NCI-H510A (cell line): ENCODE data around the gene CHMP6.
A peak's percentile ranks its signal among the peaks of the same experiment; 100 is the strongest.
"Not testable (repeated sequence)": the region's sequence is repeated elsewhere in the genome, so short reads cannot be mapped to it uniquely, and the experiment has no call there.

ENCODE experiments used
- DNase-seq: peaks from one replicate; lab custom pipeline; 2025; lab: John Stamatoyannopoulos, UW

Gene CHMP6

DNA sequence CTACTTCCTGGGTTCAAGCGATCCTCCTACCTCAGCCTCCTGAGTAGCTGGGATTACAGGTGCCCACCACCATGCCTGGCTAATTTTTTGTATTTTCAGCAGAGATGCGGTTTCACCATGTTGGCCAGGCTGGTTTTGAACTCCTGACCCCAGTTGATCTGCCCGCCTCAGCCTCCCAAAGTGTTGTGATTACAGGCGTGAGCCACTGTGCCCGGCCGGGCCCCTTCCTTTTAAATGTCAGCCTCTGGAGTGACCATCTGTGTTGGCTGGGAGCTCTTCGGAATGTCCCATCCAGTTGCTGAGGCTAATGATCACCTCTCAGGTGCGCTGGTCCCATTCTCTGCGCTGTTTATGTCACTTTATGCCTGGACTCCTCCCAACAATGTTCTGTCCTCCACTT is 38.7 kb downstream of the CHMP6 start:
- not testable (repeated sequence) for DNase-seq

DNA sequence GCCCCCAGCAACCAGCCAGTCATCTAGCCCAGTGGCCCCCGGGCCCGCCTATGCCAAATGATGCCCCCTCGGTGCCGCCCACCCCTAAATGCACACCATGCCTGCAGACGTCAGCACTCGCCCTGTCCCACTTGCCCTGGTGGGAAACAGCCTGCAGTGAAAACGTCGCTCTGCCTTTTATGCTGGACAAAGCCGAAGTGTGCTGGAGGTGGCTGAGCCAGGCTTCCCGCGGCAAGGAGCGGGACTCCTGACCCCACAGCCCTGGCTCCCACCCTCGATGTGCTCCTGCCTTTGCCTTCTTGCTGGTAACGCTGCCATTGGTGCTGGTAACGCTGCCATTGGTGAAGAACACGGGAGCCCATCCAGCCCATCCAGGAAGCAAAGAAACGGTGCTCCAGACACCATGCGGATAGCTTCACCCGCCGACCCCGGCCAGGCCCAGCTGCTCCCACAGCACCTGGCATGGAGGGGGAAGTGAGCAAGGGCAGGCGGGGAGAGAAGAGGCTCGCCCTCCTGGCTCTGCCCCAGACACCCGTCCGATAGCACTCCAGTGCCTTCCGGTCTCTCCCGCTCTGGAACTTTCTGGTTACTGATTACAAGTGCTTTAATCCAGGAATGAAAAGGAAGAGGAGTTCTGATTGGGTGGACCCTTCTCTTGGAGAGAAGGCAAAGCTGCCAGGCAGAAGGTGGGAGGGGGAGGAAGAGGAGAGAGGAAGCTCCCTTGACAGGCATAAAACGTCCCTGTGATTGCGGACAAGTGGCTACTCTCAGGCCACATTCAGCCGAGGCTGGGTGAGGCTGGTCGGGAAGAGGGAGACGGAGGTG is 39.3 kb downstream of the CHMP6 start:
- DNase-seq: peak; percentile 63

DNA sequence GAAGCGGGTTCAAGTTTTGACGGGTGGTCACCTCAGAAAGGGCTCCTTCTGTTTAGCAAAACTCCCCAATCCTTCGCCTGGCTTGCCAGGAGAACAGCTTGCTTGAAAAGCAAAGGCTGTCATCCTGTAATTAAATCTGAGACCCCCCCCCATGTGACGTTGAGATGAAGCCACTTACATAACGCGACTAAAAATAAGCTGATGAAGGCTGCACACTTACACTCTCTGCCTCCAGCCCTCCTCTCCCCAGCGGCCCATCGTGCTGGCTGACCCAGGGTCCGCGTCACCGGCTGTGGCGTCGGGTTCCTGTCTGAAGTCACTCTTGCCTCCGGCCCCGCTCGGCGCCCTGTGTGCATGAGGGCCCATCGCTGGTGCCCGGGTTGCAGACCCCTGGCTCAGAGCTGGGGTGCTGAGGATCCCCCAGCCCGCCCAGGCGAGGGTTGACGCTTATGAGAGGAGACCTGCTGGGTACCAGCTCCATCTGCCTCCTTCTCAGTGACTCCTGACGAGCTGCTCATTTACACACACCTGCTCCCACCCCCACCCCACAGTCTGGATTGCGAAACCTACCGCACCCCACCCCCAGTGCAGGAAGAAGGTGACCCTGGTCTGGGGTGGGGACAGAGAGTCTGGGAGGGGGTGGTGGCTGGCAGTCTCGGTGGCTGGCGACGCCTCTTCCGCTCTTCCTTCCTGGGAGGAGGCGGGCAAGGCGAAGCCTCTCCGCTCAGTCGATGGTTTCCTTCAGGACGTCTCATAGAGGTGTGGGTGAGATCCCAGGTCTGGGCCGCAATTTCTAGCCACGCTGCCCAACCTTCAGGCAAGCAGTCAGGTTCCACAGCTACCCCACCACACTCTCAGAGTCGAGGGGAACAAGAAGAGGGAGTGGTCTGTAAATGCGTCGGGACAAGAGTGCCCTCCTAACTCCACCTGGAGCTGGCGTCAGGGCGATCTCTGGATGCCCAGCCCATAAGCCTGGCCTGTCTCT is 40.2 kb downstream of the CHMP6 start:
- no peak for DNase-seq

DNA sequence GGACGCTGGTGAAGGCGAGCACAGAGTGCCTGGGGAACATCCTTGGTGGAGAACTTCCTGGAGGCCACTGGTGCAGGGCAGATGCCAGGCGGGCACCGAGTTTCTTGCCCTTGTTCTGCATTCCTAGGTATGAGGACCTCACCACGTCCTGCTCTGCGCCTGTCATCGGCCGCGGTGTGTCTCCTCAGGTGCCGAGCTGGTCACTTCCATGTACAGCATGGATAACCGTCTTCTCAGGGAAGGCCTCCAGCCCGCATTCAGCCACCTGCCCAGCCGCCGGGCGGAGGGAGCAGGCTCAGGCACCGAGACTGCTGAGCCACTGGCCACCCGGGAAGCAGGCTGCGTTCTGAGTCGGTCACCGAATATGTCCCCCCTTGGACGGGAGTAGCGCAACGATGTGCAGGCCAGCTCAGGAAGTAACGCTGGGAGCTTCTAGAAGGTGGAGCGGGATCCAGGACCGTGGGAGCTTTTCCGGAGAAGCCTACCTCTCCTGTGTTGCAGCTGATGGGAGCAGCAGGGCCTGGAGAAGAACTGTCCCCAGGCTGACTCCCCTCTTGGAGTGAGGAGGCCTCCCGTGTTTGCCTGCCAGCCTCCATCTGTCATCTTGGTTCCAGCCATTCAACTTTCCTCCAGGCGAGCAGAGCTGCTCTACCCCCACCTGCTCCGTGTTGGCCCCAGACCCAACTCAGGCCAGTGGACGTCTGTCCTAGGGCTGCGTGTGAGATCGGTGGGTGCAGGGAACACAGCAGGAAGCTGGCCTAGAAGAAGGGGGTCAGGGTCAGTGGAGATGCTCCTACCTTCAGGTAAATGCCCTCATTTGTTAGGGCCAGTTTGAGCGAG is 41.2 kb downstream of the CHMP6 start:
- no peak for DNase-seq

DNA sequence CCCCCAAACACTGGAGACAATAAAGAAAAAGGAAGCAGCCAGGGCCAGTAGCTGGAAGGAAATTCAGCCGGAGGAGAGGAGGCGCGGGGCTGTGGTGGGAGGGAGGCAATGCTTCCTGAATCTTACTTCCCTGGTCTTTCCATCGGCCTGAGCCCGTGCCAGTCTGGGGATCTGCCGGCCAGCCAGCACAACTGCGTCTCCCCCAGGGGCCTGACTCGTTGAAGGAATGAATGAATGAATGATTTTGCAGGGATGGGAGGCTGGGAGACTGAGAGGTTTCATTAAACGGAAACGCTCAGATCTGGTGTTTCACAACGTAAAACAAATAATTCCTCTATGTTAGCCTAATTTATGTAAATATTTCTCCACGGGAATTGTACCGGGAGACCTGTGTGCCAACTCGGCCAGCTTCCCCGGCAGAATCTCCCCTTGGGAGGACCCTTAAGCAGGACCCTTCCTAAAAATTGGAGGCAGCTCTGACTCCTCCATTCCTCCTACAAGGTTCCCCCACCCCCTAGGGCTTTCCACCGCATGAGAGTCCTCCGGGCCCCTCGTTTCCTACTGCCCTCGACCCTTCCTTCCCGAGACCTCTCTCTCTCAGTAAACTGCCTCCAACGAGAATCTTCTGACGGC is 42.0 kb downstream of the CHMP6 start:
- DNase-seq: no peak

DNA sequence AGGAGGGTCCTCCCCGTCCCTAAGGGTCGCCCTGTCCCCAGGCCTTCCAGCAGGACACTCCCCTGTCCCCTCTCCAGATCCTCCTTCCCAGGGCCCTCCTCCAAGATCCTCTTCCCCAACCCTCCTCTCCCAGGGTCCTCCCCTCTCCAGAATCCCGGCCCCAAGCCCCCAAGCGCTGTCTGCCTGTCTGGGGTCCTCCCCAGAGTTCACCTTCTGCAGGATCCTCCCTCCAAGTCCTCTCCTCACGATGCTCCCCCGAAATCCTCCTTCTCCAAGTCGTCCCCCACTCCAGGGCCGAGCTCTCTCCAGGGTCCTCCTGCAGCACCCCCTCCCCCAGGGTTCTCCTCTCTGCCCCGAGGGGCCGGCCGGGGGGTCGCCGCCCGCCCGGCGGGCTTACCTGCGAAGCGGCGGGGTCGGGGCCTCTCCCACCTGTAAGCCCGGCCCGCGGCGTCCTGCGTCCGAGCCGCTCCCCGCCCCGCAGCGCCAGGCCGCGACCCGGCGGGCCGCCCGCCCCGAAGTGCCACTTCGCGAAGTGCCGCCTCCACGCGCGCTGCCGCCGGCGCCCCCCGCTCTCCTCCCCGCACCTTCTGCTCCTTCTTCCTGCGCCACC is 42.6 kb downstream of the CHMP6 start:
- no peak for DNase-seq

DNA sequence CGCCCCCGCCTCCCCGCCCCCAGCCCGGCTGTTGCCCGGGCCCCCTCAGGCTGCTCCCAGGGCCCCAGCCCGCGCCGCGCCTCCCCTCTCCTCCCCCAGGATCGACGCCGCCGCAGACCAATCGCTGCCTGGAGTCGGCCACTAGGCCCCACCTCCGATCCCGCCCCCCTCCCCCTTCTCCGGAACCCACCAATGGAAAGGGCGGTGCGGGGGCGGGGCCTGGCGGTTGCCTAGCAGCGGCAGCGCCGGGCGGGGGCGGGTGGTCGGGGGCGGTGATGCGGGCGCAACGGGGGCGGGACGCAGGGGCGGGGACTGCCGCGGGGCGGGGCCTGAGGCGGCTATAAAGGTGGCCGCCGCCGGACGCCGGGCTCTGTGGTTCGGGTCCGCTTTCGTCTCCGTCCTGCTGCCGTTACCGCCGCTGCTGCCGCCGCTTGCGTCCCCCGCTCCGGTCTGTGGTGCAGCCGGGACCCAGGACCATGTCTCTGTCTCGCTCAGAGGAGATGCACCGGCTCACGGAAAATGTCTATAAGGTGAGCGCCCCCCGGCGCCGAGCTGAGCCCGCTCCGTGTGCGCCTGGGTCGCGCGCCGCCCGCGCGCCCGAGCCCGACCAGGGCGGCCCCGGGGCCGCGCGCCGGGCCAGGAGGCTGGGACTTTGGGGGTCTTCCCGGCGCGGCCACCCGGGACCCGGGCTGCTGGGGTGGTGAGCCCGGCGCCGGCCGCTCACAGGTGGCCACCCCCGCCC is 43.3 kb downstream of the CHMP6 start, which contains the start of gene BAIAP2:
Gene BAIAP2 (plus strand): TSS at position 373 of the 742 bp plus-strand sequence. CDS start 104 bp downstream, at position 477.
- peak; percentile 93 for DNase-seq

DNA sequence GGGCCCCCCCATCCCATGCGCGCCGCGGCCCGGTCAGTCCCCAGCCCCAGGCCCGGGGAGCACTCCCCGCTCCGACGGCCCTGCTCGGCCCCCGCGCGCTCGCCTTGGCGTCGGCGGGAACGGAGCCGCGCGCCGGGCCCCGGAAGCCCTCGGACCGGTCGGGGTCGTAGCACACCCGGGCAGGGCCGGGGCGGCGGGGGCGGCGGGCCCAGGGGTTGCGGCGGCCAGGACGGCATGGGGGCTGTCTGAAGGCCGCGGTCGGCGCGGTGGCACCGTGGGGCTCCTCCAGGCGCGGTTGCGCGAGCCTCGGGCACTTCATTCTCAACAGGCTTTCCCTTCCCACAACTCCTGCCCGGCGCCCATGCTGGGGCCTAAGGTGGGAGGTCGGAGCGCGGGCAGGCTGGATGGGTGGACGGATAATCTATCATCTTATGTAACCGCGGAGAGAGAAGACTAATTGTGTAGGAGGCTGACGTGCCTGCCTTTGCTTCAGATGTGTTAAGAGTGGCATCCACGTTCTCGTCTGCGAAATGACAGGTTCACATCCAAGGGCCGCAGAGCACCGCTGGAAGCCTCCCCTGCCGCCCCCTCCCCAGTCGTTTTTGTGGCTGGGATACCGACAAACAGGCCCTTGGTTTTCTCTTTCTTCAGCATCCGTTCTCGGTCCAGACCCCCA is 44.0 kb downstream of the CHMP6 start:
- DNase-seq: no peak

DNA sequence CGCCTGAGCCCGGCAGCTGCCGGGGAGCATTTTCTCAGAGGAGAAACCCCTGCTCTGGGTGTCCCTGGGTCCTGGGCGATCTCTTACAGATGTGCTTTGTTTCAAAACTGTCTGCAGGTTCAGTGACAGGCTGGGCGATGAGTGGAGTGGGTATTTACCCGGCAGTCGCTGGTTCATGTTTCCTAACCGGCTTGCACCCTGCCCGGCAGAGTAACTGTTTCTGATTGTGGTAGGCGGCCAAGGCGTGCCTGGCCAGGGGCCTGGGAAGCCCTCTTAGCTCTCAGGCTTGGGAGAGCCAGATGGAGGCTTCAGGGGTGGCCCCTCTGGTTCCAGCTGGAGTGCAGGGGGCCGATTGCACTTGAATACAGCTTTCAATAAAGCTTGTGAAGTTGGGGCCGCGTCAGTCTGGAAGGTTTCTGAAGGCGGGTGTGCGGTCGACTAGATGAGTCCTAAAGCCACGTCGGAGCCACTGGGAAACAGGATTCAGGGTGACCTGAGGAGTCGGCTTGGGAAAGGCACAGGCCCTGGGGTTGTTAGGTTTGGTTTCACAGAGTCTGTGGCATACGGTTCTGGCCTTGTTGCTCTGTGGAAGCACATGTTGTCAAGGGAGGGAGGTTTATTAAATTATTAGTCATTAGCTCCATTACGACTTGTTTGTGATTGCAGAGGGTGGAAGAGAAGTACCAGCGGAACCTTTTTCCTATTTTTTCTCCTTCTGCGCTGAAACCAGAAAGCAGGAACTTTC is 44.7 kb downstream of the CHMP6 start:
- no peak for DNase-seq

DNA sequence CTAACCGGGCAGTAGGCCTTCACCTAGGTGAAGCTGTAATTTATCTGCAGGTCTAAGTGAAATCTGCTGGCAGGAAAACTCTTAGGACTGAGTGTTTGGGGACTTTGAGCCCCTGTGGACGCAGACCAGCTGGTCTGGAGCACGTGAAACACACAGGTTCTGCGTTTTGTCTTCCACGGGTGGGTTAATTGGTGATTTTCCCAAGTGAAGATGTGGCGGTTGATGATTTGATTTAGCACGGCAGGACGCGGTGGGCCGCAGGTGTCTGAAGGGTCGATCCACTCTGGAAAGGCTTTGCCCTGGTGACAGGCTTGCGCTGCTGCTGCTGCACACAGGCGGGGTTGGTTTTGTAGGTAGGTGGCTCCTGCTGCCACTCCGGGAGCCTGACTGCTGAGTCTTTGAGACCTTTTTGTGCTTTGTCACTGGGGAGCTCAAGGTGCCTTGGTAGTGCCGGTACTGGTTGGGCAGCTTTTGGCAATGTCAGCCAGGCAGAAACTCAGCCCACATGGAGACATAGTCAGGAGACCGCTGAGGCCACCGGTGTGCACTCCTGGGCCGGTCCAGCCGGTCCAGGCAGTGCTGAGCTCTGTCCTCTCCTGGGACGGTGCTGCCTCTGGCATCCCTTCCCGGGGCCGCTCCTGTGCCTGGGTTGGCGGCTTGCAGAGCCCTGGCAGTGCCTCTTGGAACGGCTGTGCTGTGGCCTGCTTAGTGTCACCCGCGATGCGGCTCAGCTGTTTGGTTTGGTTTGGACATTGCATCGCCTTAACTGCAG is 45.6 kb downstream of the CHMP6 start:
- DNase-seq: no peak

DNA sequence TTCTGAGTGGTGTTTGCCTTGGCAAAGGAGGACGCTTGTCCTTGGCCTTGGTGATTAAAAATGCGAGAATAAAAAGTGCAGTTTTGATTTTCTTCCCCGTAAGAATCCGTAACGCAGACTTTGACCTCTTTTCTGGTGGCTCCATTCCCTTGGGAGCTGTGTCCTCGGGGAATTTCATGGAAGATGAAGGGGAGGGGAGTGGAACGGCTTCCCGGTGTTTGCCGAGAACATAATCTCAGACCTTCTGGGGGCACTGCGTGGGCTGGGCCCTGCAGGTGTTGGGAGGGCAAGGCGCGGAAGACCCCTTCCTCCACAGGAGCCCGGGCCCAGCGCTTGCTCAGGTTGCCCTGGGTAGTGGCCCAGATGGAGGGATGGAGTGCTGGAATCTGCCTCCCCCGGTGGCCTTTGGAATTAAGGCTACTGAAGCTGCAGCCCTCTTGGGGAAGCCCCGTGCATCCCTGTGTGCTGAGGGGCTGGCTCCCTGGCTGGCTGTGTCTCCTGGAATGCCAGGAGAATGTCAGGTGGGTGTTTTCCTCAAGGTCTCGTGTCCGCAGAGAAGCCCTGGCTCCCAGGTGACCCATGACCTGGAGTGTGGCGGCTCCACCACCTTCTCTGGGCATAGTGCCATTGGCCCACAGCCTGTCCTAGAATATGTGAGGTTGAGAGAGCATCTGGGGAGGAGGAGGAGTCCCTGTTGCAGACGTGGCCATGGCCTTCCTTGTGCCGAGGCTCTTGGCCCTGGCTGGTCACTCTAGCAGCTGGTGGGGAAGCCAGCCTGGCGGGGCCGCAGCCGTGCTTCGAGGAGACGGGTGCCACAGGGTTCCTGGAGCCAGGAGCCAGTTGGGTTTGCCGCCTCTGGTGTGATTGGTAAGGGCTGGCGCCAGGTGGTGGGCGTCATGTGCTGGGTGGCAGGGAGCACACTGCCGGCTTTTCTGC is 46.4 kb downstream of the CHMP6 start:
- DNase-seq: no peak

DNA sequence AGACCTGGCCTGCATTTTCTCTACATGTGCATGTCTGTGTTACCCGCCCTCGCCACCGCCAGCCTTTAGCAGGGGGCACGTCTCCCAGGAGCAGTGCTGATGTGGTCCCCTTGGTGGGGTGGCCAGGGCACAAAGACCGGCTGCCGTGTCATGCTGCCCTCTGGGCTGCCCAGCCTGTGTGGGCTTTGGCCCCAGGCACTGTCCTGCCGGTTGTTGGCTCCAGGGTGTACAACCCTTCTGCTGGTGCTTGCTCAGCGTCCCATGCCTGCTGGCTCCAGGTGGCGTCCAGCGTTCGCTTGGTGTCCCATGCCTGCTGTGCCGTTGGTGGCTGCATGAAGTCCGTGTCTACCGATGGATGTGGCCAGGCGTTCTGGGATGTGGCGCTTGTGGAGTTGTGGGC is 47.5 kb downstream of the CHMP6 start:
- no peak for DNase-seq

DNA sequence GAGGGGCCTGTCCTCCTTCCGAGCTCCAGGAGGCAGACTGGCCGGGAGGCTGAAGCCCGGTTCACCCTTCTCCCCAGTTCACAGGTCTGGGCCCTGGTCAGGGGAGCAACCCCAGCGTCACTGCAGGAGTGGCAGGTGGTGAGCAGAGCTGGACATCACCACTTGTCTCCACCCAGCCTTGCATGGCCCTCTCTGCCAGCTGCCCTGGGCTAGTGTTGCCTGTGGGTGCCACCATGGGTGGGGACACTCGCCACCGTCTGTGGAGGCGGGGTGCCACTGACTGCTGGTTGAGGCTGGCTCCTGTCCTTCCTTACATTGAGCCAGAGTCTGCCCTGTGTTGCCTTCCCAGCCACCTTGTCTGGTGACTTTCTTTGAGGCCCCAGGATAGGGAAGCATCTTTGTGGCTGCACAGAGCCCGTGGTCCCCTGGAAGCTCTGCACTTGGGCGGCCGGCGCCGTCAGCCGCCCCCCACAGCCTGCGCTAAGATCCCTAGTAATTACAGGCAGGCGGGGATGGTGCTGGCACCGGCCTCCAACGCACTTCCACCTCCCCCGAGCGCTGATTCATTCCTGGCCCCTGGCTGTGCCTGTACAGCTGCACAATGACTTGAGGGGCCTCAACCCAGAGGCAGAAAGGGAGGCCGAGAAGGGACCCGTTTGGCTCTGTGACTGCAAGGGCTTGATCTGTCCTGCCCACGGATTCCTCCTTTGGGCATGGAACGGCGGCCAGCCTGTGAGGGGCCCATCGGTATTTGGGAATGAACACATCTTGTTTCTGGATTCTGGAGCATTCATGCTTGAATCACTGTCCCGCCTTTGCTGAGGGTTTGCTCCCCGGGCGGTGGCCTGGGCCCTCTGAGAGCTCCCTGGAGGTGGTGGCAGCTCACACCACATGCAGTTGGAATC is 48.5 kb downstream of the CHMP6 start:
- no peak for DNase-seq

DNA sequence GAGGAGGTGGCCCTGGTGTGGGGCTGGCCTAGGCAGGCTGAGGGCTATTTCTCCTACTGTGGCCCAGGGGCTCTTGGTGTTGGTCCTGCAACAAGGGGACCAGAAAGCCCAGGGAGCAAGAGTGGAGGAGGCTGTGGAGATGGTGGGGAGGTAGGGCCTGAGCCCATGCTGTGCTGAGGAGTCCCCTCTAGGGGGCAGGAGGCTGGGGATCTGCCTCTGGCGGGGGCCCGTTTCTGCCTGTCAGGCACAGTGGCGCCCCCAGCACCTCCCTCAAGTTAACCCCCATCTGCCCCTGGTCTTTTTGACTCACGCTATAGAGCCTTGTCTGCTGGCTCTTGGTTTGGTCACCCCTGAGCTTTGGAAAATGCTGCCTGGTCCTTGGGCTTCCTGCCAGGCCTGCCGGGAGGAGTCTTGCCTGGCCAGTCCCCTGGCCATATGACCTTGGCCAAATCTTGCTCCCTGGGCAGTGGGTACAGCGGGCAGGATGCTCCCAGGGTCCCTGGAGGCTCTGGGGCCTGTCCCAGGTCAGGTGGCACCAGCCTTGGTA is 49.2 kb downstream of the CHMP6 start:
- no peak for DNase-seq

DNA sequence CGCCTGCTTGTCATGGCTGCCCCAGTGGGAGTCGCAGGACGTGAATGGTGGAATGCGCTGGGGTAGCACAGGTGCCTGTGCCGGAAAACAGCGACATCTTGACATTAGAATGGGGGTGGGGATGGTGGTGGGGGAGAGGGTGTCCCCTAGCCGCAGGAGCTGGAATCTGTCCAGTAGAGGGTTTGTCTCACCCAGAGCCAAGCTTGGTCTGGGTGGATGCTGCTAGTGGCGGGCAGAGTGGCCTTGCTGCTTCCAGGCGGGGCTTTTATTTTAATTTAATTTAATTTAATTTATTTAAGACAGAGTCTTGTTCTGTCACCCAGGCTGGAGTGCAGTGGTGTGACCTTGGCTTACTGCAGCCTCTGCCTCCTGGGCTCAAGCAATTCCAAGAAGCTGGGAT is 51.0 kb downstream of the CHMP6 start:
- no peak for DNase-seq

DNA sequence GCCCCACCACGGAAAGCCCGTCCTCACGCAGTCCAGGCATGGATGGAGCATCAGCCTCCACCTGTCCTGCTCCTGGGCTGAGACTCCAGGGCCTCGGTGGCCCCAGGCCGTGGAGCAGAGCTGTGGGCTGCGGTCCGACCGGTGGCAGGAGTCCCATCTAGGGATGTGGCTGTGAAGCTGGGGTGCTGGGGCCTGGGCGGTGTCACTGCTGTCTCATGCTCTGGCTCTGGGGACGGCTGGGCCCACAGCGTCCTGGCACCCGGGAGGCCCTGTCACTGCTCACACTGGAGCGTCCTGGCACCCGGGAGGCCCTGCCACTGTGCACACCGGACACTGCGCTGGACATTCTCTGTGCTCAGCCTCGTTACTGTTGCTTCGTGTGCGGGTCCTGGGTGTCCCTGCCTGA is 51.7 kb downstream of the CHMP6 start:
- no peak for DNase-seq
